H9 (cell line): ENCODE data around the gene KMT5B. TPM values are rescaled to one million over a fixed set of nuclear protein-coding genes. Genes with fewer than 3 reads are reported as not detected.

Source experiments
- DNase-seq: peaks from one replicate; pipeline ENCODE4 v3.0.0-alpha.2; 2017
- H2AFZ ChIP-seq: one replicate; pipeline ENCODE4 v1.6.1; 2013; ENCODE audit warnings: mild to moderate bottlenecking, low read length, control low read depth, moderate library complexity
- H2AK5ac ChIP-seq: 2 replicates; pipeline ENCODE4 v1.6.1; 2013; ENCODE audit warnings: low read length, control low read depth, mixed read lengths; ENCODE audit not compliant: insufficient read length
- H2BK120ac ChIP-seq: one replicate; pipeline ENCODE4 v1.6.1; 2013; ENCODE audit warnings: low read depth, mild to moderate bottlenecking, low read length, control low read depth, inconsistent platforms; ENCODE audit not compliant: poor library complexity, severe bottlenecking
- H2BK12ac ChIP-seq: 2 replicates; pipeline ENCODE4 v1.6.1; 2013; ENCODE audit warnings: low read length, control low read depth, mixed read lengths, low read depth; ENCODE audit not compliant: insufficient read length
- H2BK15ac ChIP-seq: 2 replicates; pipeline ENCODE4 v1.6.1; 2013; ENCODE audit warnings: low read depth, low read length, control low read depth
- H2BK20ac ChIP-seq: one replicate; pipeline ENCODE4 v1.6.1; 2013; ENCODE audit warnings: low read depth, mild to moderate bottlenecking, low read length, control low read depth, inconsistent platforms; ENCODE audit not compliant: poor library complexity, severe bottlenecking
- H2BK5ac ChIP-seq: 2 replicates; pipeline ENCODE4 v1.6.1; 2013; ENCODE audit warnings: low read length, control low read depth, mixed read lengths; ENCODE audit not compliant: insufficient read length
- H3K14ac ChIP-seq: 2 replicates; pipeline ENCODE4 v1.6.1; 2013; ENCODE audit warnings: low read length, control low read depth; ENCODE audit not compliant: insufficient read depth
- H3K18ac ChIP-seq: 2 replicates; pipeline ENCODE4 v1.6.1; 2013; ENCODE audit warnings: low read depth, mild to moderate bottlenecking, mixed read lengths, low read length, control low read depth; ENCODE audit not compliant: insufficient read length
- H3K23ac ChIP-seq: 2 replicates; pipeline ENCODE4 v1.6.1; 2013; ENCODE audit warnings: low read length, control low read depth, mixed read lengths, low read depth; ENCODE audit not compliant: insufficient read length
- H3K23me2 ChIP-seq: 2 replicates; pipeline ENCODE4 v1.6.1; 2013; ENCODE audit warnings: low read depth, mild to moderate bottlenecking, mixed read lengths, low read length, control low read depth; ENCODE audit not compliant: insufficient read length, poor library complexity, severe bottlenecking
- H3K27ac ChIP-seq: 2 replicates; pipeline ENCODE4 v1.5.1; 2013; ENCODE audit warnings: low read length, control low read depth, mixed read lengths, low read depth; ENCODE audit not compliant: insufficient read length
- H3K27me3 ChIP-seq: 2 replicates; pipeline ENCODE4 v1.6.1; 2013; ENCODE audit warnings: low read length, control low read depth, inconsistent platforms; ENCODE audit not compliant: insufficient read depth
- H3K4ac ChIP-seq: 2 replicates; pipeline ENCODE4 v1.6.1; 2013; ENCODE audit warnings: low read depth, mild to moderate bottlenecking, control low read depth, inconsistent platforms, low read length, moderate library complexity
- H3K4me1 ChIP-seq: 2 replicates; pipeline ENCODE4 v1.6.1; 2013; ENCODE audit warnings: low read length, control low read depth, inconsistent platforms; ENCODE audit not compliant: insufficient read depth
- H3K4me2 ChIP-seq: 2 replicates; pipeline ENCODE4 v1.6.1; 2013; ENCODE audit warnings: low read length, control low read depth, mixed read lengths; ENCODE audit not compliant: insufficient read length, insufficient read depth
- H3K56ac ChIP-seq: 2 replicates; pipeline ENCODE4 v1.6.1; 2013; ENCODE audit warnings: low read depth, mild to moderate bottlenecking, mixed read lengths, low read length, control low read depth; ENCODE audit not compliant: insufficient read length
- H3K79me1 ChIP-seq: 2 replicates; pipeline ENCODE4 v1.6.1; 2013; ENCODE audit warnings: low read depth, mild to moderate bottlenecking, moderate library complexity, low read length, control low read depth, inconsistent platforms; ENCODE audit not compliant: insufficient read depth, poor library complexity, severe bottlenecking
- H3K79me2 ChIP-seq: 2 replicates; pipeline ENCODE4 v1.6.1; 2013; ENCODE audit warnings: low read length, control low read depth, inconsistent platforms; ENCODE audit not compliant: insufficient read depth
- H3K9ac ChIP-seq: 2 replicates; pipeline ENCODE4 v1.6.1; 2013; ENCODE audit warnings: low read length, control low read depth, mixed read lengths; ENCODE audit not compliant: insufficient read length; ENCODE audit errors: extremely low read depth
- H3K9me3 ChIP-seq: one replicate; pipeline ENCODE4 v1.6.1; 2013; ENCODE audit warnings: low read depth, low read length, inconsistent platforms; ENCODE audit not compliant: control insufficient read depth
- H3T11ph ChIP-seq: one replicate; pipeline ENCODE4 v1.6.1; 2013; ENCODE audit warnings: mild to moderate bottlenecking, low read length, control low read depth, inconsistent platforms
- H4K20me1 ChIP-seq: one replicate; pipeline ENCODE4 v1.6.1; 2013; ENCODE audit not compliant: control insufficient read depth, insufficient read length, insufficient read depth
- H4K5ac ChIP-seq: 2 replicates; pipeline ENCODE4 v1.6.1; 2013; ENCODE audit warnings: low read depth, mild to moderate bottlenecking, mixed read lengths, low read length, control low read depth; ENCODE audit not compliant: insufficient read length
- H4K8ac ChIP-seq: replicated peaks from 2 replicates; pipeline ENCODE4 v1.6.1; 2013; ENCODE audit warnings: low read length, control low read depth, mixed read lengths, low read depth; ENCODE audit not compliant: insufficient read length
- H4K91ac ChIP-seq: 2 replicates; pipeline ENCODE4 v1.6.1; 2013; ENCODE audit warnings: low read depth, mild to moderate bottlenecking, moderate library complexity, mixed read lengths, low read length, control low read depth; ENCODE audit not compliant: insufficient read length
- H3K27ac Mint-ChIP-seq, 3 experiments: 2 replicates in 2 of 3; 3 replicates in 1 of 3; pipeline ENCODE4 v1.8.0; 2020 to 2021; ENCODE audit warnings: mixed read lengths in 3 of 3, mild to moderate bottlenecking in 1 of 3, moderate library complexity in 1 of 3
- H3K27me3 Mint-ChIP-seq: 2 replicates; pipeline ENCODE4 v1.8.0; 2021; ENCODE audit warnings: low read depth, mild to moderate bottlenecking, moderate library complexity, mixed read lengths
- H3K36me3 Mint-ChIP-seq, 3 experiments: 2 replicates in 2 of 3; 3 replicates in 1 of 3; pipeline ENCODE4 v1.8.0; 2020 to 2021; ENCODE audit warnings: low read depth in 3 of 3, mixed read lengths in 3 of 3; ENCODE audit not compliant: insufficient read depth in 1 of 3
- H3K4me1 Mint-ChIP-seq, 2 experiments: 2 replicates each; pipeline ENCODE4 v1.8.0; 2020; ENCODE audit warnings: mixed read lengths in 2 of 2
- H3K4me3 Mint-ChIP-seq, 2 experiments: 2 replicates in 1 of 2; 3 replicates in 1 of 2; pipeline ENCODE4 v1.8.0; 2020 to 2021; ENCODE audit warnings: mild to moderate bottlenecking in 2 of 2, mixed read lengths in 2 of 2, moderate library complexity in 1 of 2
- H3K9me3 Mint-ChIP-seq, 2 experiments: 2 replicates in 1 of 2; 3 replicates in 1 of 2; pipeline ENCODE4 v1.8.0; 2020; ENCODE audit warnings: mild to moderate bottlenecking in 2 of 2, mixed read lengths in 2 of 2, moderate library complexity in 1 of 2
- CTCF ChIP-seq: fragments of 200-600 bp; sonication (generic); conservative IDR thresholded peaks from 3 replicates; pipeline ENCODE4 v1.8.0; 2021; ENCODE audit warnings: antibody characterized with exemption, mild to moderate bottlenecking
- WGBS: extraction: QIAGEN DNeasy Blood & Tissue Kit; methylation state at CpG from one replicate; pipeline ENCODE4 v1.1.7; 2013; ENCODE audit warnings: missing lambda C conversion rate, low lambda C conversion rate, mixed read lengths; ENCODE audit not compliant: insufficient read length; ENCODE audit errors: extremely low coverage; 5-methylcytosine and 5-hydroxymethylcytosine counted together
- total RNA-seq: library from RNA; stranded (reverse); gene quantifications from 2 replicates; pipeline ENCODE4 v1.2.1, GENCODE V29; 2021

Gene KMT5B
- total RNA-seq, 1 experiment from 2014 or later = 61.6 TPM

GRCh38 chr11:68179847-68180246 is 33.2 kb downstream of the KMT5B start:
- no peak for TF ChIP-seq CTCF
- Histone ChIP-seq H3T11ph (no peak overlapping the region), H2BK20ac (no peak overlapping the region), H3K4me1 (no peaks in the 10 kb centered on the region), H3K79me2 (no peaks in the 10 kb centered on the region), H3K4ac (no peak overlapping the region), H3K79me1 (no peaks in the 10 kb centered on the region), H3K27ac (no peak overlapping the region), H3K18ac (no peak overlapping the region), H3K56ac (no peak overlapping the region), H3K27me3 (no peaks in the 10 kb centered on the region), H4K8ac (no peak overlapping the region), H3K14ac (no peak overlapping the region), H2BK15ac (no peak overlapping the region), H2AK5ac (no peak overlapping the region), H4K20me1 (no peaks in the 10 kb centered on the region), H4K5ac (no peak overlapping the region), H3K9ac (no peak overlapping the region), H3K23me2 (no peaks in the 10 kb centered on the region), H2BK5ac (no peak overlapping the region), H3K23ac (no peak overlapping the region), H2BK120ac (no peak overlapping the region), H4K91ac (no peak overlapping the region), H2AFZ (no peak overlapping the region), H3K9me3 (no peaks in the 10 kb centered on the region), H3K4me2 (no peak overlapping the region), H2BK12ac (no peak overlapping the region)
- DNase-seq = no peak
- Mint-ChIP-seq H3K9me3 (no peaks in the 10 kb centered on the region), H3K4me1 (no peaks in the 10 kb centered on the region; a peak in 1 of 4 replicates), H3K27ac (peak overlapping the region in 1 of 3 experiments; percentile 26; a peak in 1 of 7 replicates), H3K27me3 (no peaks in the 10 kb centered on the region), H3K36me3 (peaks cover 8 to 75% (median 68%) of the 10 kb centered on the region in 3 experiments), H3K4me3 (no peak overlapping the region)
- no CpG with 5 or more reads among the region's 2 CpGs for WGBS
